ENCODE measurements around the gene SSBP3.

Gene SSBP3

GRCh38 chr1:54359393-54360162, 46.6 kb downstream of the SSBP3 start:
- CTCF ChIA-PET, result interaction anchor here (0.6 to 1.1 kb wide), 2 partner anchors 118 to 129 kb away, joined by 3 to 4 read pairs; no protein-coding TSS in a partner anchor
- no peak for TF ChIP-seq FOXK2 (IDR thresholded peaks at IDR 0.05)
- TF ChIP-seq ZNF384 (IDR thresholded peaks at IDR 0.05), result no peak
- TF ChIP-seq SUZ12 (IDR thresholded peaks at IDR 0.05), result no peak
- no peak for TF ChIP-seq SP1 (IDR thresholded peaks at IDR 0.05)
- TF ChIP-seq FOXM1 (IDR thresholded peaks at IDR 0.05; ENCODE audit: borderline replicate concordance), result no peak
- DNase-seq (ENCODE audit: extremely low spot score), result no peak
- POLR2A ChIA-PET, result no interaction called here

GRCh38 chr1:54358503-54359168, 47.6 kb downstream of the SSBP3 start:
- POLR2A ChIA-PET, result no interaction called here
- CTCF ChIA-PET, result interaction anchor here (0.6 to 1.0 kb wide), 2 partner anchors 16 to 119 kb away, joined by 4 read pairs; no protein-coding TSS in a partner anchor

GRCh38 chr1:54357967-54358366, 48.2 kb downstream of the SSBP3 start:
- TF ChIP-seq CTBP1 (IDR thresholded peaks at IDR 0.05; ENCODE audit: borderline replicate concordance) (no peak), HDGF (IDR thresholded peaks at IDR 0.05; ENCODE audit: borderline replicate concordance) (no peak), TARDBP (IDR thresholded peaks at IDR 0.05) (no peak), SP1 (IDR thresholded peaks at IDR 0.05) (no peak), FOXA1 (IDR thresholded peaks at IDR 0.05) (no peak), ZNF384 (IDR thresholded peaks at IDR 0.05) (no peak)
- TF ChIP-seq, protein P1, sequence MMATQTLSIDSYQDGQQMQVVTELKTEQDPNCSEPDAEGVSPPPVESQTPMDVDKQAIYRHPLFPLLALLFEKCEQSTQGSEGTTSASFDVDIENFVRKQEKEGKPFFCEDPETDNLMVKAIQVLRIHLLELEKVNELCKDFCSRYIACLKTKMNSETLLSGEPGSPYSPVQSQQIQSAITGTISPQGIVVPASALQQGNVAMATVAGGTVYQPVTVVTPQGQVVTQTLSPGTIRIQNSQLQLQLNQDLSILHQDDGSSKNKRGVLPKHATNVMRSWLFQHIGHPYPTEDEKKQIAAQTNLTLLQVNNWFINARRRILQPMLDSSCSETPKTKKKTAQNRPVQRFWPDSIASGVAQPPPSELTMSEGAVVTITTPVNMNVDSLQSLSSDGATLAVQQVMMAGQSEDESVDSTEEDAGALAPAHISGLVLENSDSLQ (IDR thresholded peaks at IDR 0.05), result no peak
- POLR2A ChIA-PET, result no interaction called here
- DNase-seq (ENCODE audit: extremely low spot score), result no peak
- CTCF ChIA-PET, result interaction anchor here (1.0 kb wide), 1 partner anchor 15 kb away, joined by 4 read pairs; no protein-coding TSS in a partner anchor

More at GRCh38 chr1:54358503-54359168, 47.6 kb downstream of the SSBP3 start:
- DNase-seq (ENCODE audit: extremely low spot score), result no peak
- TF ChIP-seq NFRKB (IDR thresholded peaks at IDR 0.05) (no peak), SP1 (IDR thresholded peaks at IDR 0.05) (no peak), ZNF384 (IDR thresholded peaks at IDR 0.05) (no peak), FOXM1 (IDR thresholded peaks at IDR 0.05; ENCODE audit: borderline replicate concordance) (no peak), CTBP1 (IDR thresholded peaks at IDR 0.05; ENCODE audit: borderline replicate concordance) (no peak), SUZ12 (IDR thresholded peaks at IDR 0.05) (no peak)

DNA sequence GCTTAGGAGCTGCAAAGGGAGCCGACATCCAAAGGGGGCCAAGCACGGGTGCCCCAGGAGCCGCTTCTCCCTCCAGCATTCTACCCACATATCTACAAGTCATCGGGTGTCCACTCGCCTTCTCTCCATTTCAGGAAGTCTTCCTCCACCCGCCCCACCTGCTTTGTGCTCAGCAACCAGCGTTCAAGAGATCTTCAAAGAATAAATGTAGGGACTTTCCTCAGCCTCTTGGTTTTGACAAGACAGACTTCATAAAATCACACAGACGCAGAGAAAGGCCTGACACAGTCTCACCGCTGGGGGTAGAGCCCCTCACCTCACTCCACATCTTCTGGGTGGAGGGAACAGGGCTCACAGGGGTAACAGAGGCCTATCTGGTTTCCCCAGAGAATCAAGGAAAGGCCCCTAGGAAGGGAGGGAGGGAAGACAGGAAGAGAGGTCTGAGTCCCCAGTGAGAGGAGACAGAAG, 49.5 kb downstream of the SSBP3 start:
- CTCF ChIA-PET, result no interaction called here
- DNase-seq (ENCODE audit: extremely low spot score), result no peak
- TF ChIP-seq NFRKB (IDR thresholded peaks at IDR 0.05) (no peak), SP1 (IDR thresholded peaks at IDR 0.05) (no peak), FOXK2 (IDR thresholded peaks at IDR 0.05) (no peak), HDGF (IDR thresholded peaks at IDR 0.05; ENCODE audit: borderline replicate concordance) (no peak), ARNT (IDR thresholded peaks at IDR 0.05) (no peak), ELF4 (IDR thresholded peaks at IDR 0.05) (no peak), SUZ12 (IDR thresholded peaks at IDR 0.05) (no peak), BHLHE40 (IDR thresholded peaks at IDR 0.05; ENCODE audit: borderline replicate concordance) (no peak), TARDBP (IDR thresholded peaks at IDR 0.05) (no peak), FOXM1 (IDR thresholded peaks at IDR 0.05; ENCODE audit: borderline replicate concordance) (no peak), FOXA1 (IDR thresholded peaks at IDR 0.05) (no peak), L3MBTL2 (conservative IDR thresholded peaks at IDR 0.05) (no peak), CTBP1 (IDR thresholded peaks at IDR 0.05; ENCODE audit: borderline replicate concordance) (no peak), LEF1 (IDR thresholded peaks at IDR 0.05; ENCODE audit: borderline replicate concordance) (no peak), ZNF384 (IDR thresholded peaks at IDR 0.05) (no peak)
- TF ChIP-seq, protein P1 (IDR thresholded peaks at IDR 0.05), result no peak
- POLR2A ChIA-PET, result no interaction called here

DNA sequence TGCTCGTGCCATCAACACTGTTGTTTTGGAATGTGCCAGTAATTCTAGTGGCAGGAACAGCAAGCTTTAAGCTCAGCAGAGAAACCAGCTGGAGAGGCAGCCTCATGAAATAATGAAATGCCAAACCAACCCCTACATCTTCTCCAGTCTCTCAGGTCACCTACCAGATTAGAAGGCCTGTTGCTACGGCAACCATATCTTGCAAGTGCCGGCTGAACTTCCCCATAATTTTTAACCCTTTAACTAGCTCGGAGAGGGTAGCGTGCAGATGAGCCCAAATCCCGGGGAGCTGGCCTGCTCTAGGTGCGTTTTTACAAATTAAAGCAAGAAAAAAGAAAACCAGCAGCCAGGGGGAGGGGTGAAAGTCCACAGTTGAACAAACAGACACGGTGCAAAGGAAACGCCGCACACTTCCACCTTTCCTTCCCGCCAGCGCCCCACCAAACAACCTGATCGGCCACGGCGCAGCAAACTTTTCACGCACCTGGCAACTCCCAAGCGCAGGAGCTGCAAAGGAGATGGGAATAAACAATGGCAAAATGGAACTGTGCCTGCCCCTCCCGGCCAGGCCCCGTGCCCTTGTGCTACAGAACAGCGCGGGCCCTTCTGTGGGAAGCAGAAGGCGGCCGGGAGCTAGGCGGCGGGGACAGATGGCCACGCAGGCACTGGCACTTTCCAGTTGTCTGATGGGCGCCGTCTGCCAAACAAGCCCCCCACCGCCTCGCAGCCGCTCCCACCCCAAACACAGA, 50.1 kb downstream of the SSBP3 start:
- CTCF ChIA-PET, result no interaction called here
- DNase-seq (ENCODE audit: extremely low spot score), result no peak
- no peak for TF ChIP-seq ZNF384 (IDR thresholded peaks at IDR 0.05)
- no peak for TF ChIP-seq BHLHE40 (IDR thresholded peaks at IDR 0.05; ENCODE audit: borderline replicate concordance)
- no peak for TF ChIP-seq NFRKB (IDR thresholded peaks at IDR 0.05)
- TF ChIP-seq ARNT (IDR thresholded peaks at IDR 0.05), result no peak
- TF ChIP-seq FOXM1 (IDR thresholded peaks at IDR 0.05; ENCODE audit: borderline replicate concordance), result no peak
- TF ChIP-seq HDGF (IDR thresholded peaks at IDR 0.05; ENCODE audit: borderline replicate concordance), result no peak
- TF ChIP-seq CTBP1 (IDR thresholded peaks at IDR 0.05; ENCODE audit: borderline replicate concordance), result no peak
- POLR2A ChIA-PET, result no interaction called here

GRCh38 chr1:54354899-54355298, 51.3 kb downstream of the SSBP3 start:
- ChIA-PET POLR2A (no interaction called here), CTCF (no interaction called here)
- TF ChIP-seq ZNF384 (IDR thresholded peaks at IDR 0.05), result no peak
- no peak for TF ChIP-seq FOXM1 (IDR thresholded peaks at IDR 0.05; ENCODE audit: borderline replicate concordance)
- no peak for TF ChIP-seq TARDBP (IDR thresholded peaks at IDR 0.05)
- no peak for TF ChIP-seq BHLHE40 (IDR thresholded peaks at IDR 0.05; ENCODE audit: borderline replicate concordance)
- no peak for TF ChIP-seq CTBP1 (IDR thresholded peaks at IDR 0.05; ENCODE audit: borderline replicate concordance)
- no peak for TF ChIP-seq SUZ12 (IDR thresholded peaks at IDR 0.05)
- TF ChIP-seq LEF1 (IDR thresholded peaks at IDR 0.05; ENCODE audit: borderline replicate concordance), result no peak
- no peak for TF ChIP-seq NFRKB (IDR thresholded peaks at IDR 0.05)
- TF ChIP-seq, protein P1 (IDR thresholded peaks at IDR 0.05), result no peak
- no peak for TF ChIP-seq FOXK2 (IDR thresholded peaks at IDR 0.05)
- TF ChIP-seq L3MBTL2 (conservative IDR thresholded peaks at IDR 0.05), result no peak
- TF ChIP-seq ARNT (IDR thresholded peaks at IDR 0.05), result no peak
- no peak for DNase-seq (ENCODE audit: extremely low spot score)

Data from HEK293T (cell line).